Dedifferentiated amniotic fluid mesenchymal stem cell (primary cell): ENCODE results near the gene SFXN3.

ENCODE experiments used
- DNase-seq: peaks from one replicate; pipeline ENCODE4 v3.0.0-alpha.2; 2016; ENCODE audit errors: extremely low spot score

Gene SFXN3

GRCh38 chr10:101000127-101000914, 30.7 kb upstream of the SFXN3 start:
- no peak for DNase-seq

- DNase-seq = peak; percentile 90
Measured at GRCh38 chr10:101000915-101001658, 29.9 kb upstream of the SFXN3 start.

- no peak for DNase-seq
Measured at GRCh38 chr10:101001659-101002035, 29.4 kb upstream of the SFXN3 start.

GRCh38 chr10:101002456-101002855, 28.6 kb upstream of the SFXN3 start:
- DNase-seq = no peak

GRCh38 chr10:101003639-101004206, 27.3 kb upstream of the SFXN3 start:
- no peak for DNase-seq

GRCh38 chr10:101005361-101005760, 25.7 kb upstream of the SFXN3 start:
- no peak for DNase-seq

- no peak for DNase-seq
Measured at GRCh38 chr10:101005869-101006567, 25.0 kb upstream of the SFXN3 start.

- DNase-seq = no peak
Measured at GRCh38 chr10:101006593-101007098, 24.4 kb upstream of the SFXN3 start.

GRCh38 chr10:101007099-101007711, 23.8 kb upstream of the SFXN3 start:
- DNase-seq = no peak

- DNase-seq = no peak
Measured at GRCh38 chr10:101007915-101008822, 22.9 kb upstream of the SFXN3 start.

- DNase-seq = no peak
Measured at GRCh38 chr10:101008823-101009423, 22.1 kb upstream of the SFXN3 start.

- no peak for DNase-seq
Measured at GRCh38 chr10:101010329-101010728, 20.7 kb upstream of the SFXN3 start.

GRCh38 chr10:101011517-101012423, 19.3 kb upstream of the SFXN3 start:
- DNase-seq = no peak

- peak; percentile 95 for DNase-seq
Measured at GRCh38 chr10:101012525-101013364, 18.3 kb upstream of the SFXN3 start.

GRCh38 chr10:101013365-101013825, 17.6 kb upstream of the SFXN3 start:
- DNase-seq = no peak

- peak; percentile 52 for DNase-seq
Measured at GRCh38 chr10:101014230-101014884, 16.7 kb upstream of the SFXN3 start.

- peak; percentile 61 for DNase-seq
Measured at GRCh38 chr10:101014966-101015581, 16.0 kb upstream of the SFXN3 start.
